ENCODE measurements around the gene RSPO3. TPM values are rescaled to one million over a fixed set of nuclear protein-coding genes. Genes with fewer than 3 reads are reported as not detected.

Gene RSPO3
- polyA plus RNA-seq, 1 experiment = not detected

- ChIA-PET POLR2A (no interaction called here), CTCF (interaction anchor here (1.2 kb wide), 1 partner anchor 62 kb away, joined by 4 read pairs; the partner anchor contains the start of gene RNF146)
- Histone ChIP-seq H3K27me3 (ENCODE audit: control insufficient read depth, insufficient read depth, low read length) (no peaks in the 10 kb centered on the region), H3K9me3 (ENCODE audit: control insufficient read depth, insufficient read depth, low read length) (no peaks in the 10 kb centered on the region), H3K4me3 (ENCODE audit: low read depth, low read length) (no peak overlapping the region), H3K27ac (ENCODE audit: low read depth, low read length) (no peak overlapping the region)
- TF ChIP-seq CTCF (IDR thresholded peaks at IDR 0.05; ENCODE audit: low read depth, low read length) = no peak
- DNase-seq (ENCODE audit: low read depth, low spot score) = no peak
Measured at GRCh38 chr6:127204281-127204680, 85.8 kb downstream of the RSPO3 start.

- no peaks in the 10 kb centered on the region for H3K9me3 ChIP-seq (ENCODE audit: control insufficient read depth, insufficient read depth, low read length)
- ChIA-PET POLR2A (no interaction called here), CTCF (interaction anchor here (1.2 kb wide), 1 partner anchor 61 kb away, joined by 4 read pairs; the partner anchor contains the start of gene RNF146)
- H3K27me3 ChIP-seq (ENCODE audit: control insufficient read depth, insufficient read depth, low read length) = no peaks in the 10 kb centered on the region
- TF ChIP-seq CTCF (IDR thresholded peaks at IDR 0.05; ENCODE audit: low read depth, low read length) = no peak
- no peak overlapping the region for H3K27ac ChIP-seq (ENCODE audit: low read depth, low read length)
- no peak overlapping the region for H3K4me3 ChIP-seq (ENCODE audit: low read depth, low read length)
- no peak for DNase-seq (ENCODE audit: low read depth, low spot score)
Measured at GRCh38 chr6:127205036-127205435, 86.6 kb downstream of the RSPO3 start.

GRCh38 chr6:127206531-127207095, 88.1 kb downstream of the RSPO3 start:
- CTCF ChIA-PET = no interaction called here
- no peaks in the 10 kb centered on the region for H3K27me3 ChIP-seq (ENCODE audit: control insufficient read depth, insufficient read depth, low read length)
- H3K4me3 ChIP-seq (ENCODE audit: low read depth, low read length) = no peak overlapping the region
- POLR2A ChIA-PET = no interaction called here
- no peak for TF ChIP-seq CTCF (IDR thresholded peaks at IDR 0.05; ENCODE audit: low read depth, low read length)
- DNase-seq (ENCODE audit: low read depth, low spot score) = no peak
- H3K9me3 ChIP-seq (ENCODE audit: control insufficient read depth, insufficient read depth, low read length) = no peaks in the 10 kb centered on the region
- H3K27ac ChIP-seq (ENCODE audit: low read depth, low read length) = no peak overlapping the region

DNA sequence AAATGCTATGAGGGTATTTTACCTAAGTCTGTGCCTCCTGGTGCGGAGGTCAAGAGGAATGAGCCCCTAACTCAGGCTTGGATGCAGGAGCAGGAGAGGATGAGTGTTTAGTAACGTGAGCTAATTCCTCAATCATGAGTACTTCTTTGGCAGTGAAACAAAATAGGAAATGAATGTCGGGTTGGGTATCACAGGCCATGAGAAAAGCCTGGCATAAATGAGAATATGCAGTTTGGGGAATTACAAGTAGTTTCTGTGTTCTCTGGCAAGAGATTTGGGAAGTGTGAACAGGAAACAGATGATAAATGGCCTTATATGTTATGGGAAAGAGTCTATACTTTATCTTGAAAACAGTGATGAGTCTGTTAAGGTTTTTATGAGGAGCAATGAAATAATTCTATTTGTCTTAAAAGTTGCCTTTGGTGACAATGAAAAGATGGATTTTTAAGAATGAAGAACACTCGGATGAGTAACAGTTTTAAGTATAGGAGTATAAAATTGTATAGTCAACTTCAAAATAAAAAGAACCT, 89.2 kb downstream of the RSPO3 start:
- Histone ChIP-seq H3K4me3 (ENCODE audit: low read depth, low read length) (no peak overlapping the region), H3K27ac (ENCODE audit: low read depth, low read length) (no peak overlapping the region), H3K9me3 (ENCODE audit: control insufficient read depth, insufficient read depth, low read length) (no peaks in the 10 kb centered on the region), H3K27me3 (ENCODE audit: control insufficient read depth, insufficient read depth, low read length) (no peaks in the 10 kb centered on the region)
- no peak for DNase-seq (ENCODE audit: low read depth, low spot score)
- POLR2A ChIA-PET = no interaction called here
- TF ChIP-seq CTCF (IDR thresholded peaks at IDR 0.05; ENCODE audit: low read depth, low read length) = no peak
- CTCF ChIA-PET = no interaction called here

GRCh38 chr6:127210725-127211124, 92.3 kb downstream of the RSPO3 start:
- H3K27ac ChIP-seq (ENCODE audit: low read depth, low read length) = no peak overlapping the region
- CTCF ChIA-PET = interaction anchor here (0.6 to 1.8 kb wide), 3 partner anchors 20 to 632 kb away, joined by 3 to 4 read pairs (median 3); no protein-coding TSS in a partner anchor
- H3K27me3 ChIP-seq (ENCODE audit: control insufficient read depth, insufficient read depth, low read length) = no peaks in the 10 kb centered on the region
- no peak overlapping the region for H3K4me3 ChIP-seq (ENCODE audit: low read depth, low read length)
- POLR2A ChIA-PET = interaction anchor here (0.6 kb wide), 1 partner anchor 56 kb away, joined by 3 read pairs; the partner anchor contains the start of gene RNF146
- TF ChIP-seq CTCF (IDR thresholded peaks at IDR 0.05; ENCODE audit: low read depth, low read length) = no peak
- DNase-seq (ENCODE audit: low read depth, low spot score) = no peak
- no peaks in the 10 kb centered on the region; the same call in 1 of the 2 replicates for H3K9me3 ChIP-seq (ENCODE audit: control insufficient read depth, insufficient read depth, low read length)
